A673 (cell line): ENCODE measurements around the gene GPC6.

Source experiments
- EZH2 ChIP-seq: fragments of 200-600 bp; sonication (generic); IDR thresholded peaks from 2 replicates; pipeline ENCODE4 v1.6.1; 2017; ENCODE audit warnings: borderline replicate concordance, low read depth, mild to moderate bottlenecking, mixed read lengths, antibody characterized with exemption, low read length; ENCODE audit not compliant: poor library complexity, severe bottlenecking
- TF ChIP-seq, protein P1 (sequence below): fragments of 300-800, 200-600 bp; sonication (generic); conservative IDR thresholded peaks from 2 replicates; pipeline ENCODE4 v1.5.1; 2017; ENCODE audit warnings: low read depth, mild to moderate bottlenecking, antibody characterized with exemption, low read length, moderate library complexity, mixed read lengths

DNA sequence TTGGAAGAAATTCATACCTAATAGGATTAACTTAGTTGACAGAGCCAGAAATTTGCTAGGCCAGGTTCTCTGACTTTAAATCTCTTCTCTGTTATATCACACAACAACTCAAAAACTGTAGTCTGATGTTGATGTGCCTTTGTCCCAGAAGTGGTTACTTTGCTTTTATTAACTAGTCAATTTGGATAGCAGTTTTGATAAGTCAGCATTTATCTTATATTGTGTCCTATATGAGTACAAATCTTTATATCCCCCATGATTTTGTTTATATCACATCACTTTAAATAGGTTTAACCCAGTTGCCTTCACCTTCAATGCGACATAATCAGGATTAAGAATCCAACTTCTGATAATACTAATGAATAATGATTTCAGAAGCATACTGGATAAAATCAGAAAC lies 459.3 kb downstream of the GPC6 start:
- TF ChIP-seq, protein P1, sequence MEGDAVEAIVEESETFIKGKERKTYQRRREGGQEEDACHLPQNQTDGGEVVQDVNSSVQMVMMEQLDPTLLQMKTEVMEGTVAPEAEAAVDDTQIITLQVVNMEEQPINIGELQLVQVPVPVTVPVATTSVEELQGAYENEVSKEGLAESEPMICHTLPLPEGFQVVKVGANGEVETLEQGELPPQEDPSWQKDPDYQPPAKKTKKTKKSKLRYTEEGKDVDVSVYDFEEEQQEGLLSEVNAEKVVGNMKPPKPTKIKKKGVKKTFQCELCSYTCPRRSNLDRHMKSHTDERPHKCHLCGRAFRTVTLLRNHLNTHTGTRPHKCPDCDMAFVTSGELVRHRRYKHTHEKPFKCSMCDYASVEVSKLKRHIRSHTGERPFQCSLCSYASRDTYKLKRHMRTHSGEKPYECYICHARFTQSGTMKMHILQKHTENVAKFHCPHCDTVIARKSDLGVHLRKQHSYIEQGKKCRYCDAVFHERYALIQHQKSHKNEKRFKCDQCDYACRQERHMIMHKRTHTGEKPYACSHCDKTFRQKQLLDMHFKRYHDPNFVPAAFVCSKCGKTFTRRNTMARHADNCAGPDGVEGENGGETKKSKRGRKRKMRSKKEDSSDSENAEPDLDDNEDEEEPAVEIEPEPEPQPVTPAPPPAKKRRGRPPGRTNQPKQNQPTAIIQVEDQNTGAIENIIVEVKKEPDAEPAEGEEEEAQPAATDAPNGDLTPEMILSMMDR, result no peak
- no peak for TF ChIP-seq EZH2
